SK-N-SH treated with all-trans-retinoic acid at 6 μM for 48 hours (cell line): Measurements from ENCODE around the gene RAB36.

Experiments
- ATAC-seq: fragments of 200-7000 bp; cut with Tn5 transposase; 3 replicates; pipeline ENCODE4 v1.9.1; 2020; ENCODE audit warnings: mild to moderate bottlenecking, moderate library complexity
- ARNTL ChIP-seq: fragments of 450-650 bp; formaldehyde crosslinking; IDR thresholded peaks from 2 replicates; pipeline ENCODE4 v1.5.0; 2020; ENCODE audit warnings: low read depth, mild to moderate bottlenecking, moderate library complexity, borderline replicate concordance
- BACH2 ChIP-seq: fragments of 250-450 bp; sonication (Bioruptor Pico); IDR thresholded peaks from 2 replicates; pipeline ENCODE4 v1.9.0; 2021; ENCODE audit warnings: mild to moderate bottlenecking, borderline replicate concordance
- CSDC2 ChIP-seq: fragments of 250-450 bp; sonication (Bioruptor Pico); IDR thresholded peaks from 2 replicates; pipeline ENCODE4 v1.5.0; 2020; ENCODE audit warnings: mild to moderate bottlenecking, moderate library complexity
- ESRRG ChIP-seq: fragments of 250-450 bp; sonication (Bioruptor Pico); IDR thresholded peaks from 2 replicates; pipeline ENCODE4 v1.6.1; 2021; ENCODE audit warnings: mild to moderate bottlenecking
- GLIS3 ChIP-seq: fragments of 250-450 bp; sonication (Bioruptor Pico); IDR thresholded peaks from 2 replicates; pipeline ENCODE4 v1.5.0; 2020; ENCODE audit warnings: mild to moderate bottlenecking, moderate library complexity
- ISL1 ChIP-seq: fragments of 250-450 bp; sonication (Bioruptor Pico); IDR thresholded peaks from 2 replicates; pipeline ENCODE4 v2.1.2; 2022; ENCODE audit warnings: mild to moderate bottlenecking, moderate library complexity
- OSR1 ChIP-seq: fragments of 250-450 bp; sonication (Bioruptor Pico); IDR thresholded peaks from 2 replicates; pipeline ENCODE4 v1.8.0; 2022; ENCODE audit warnings: moderate library complexity, mild to moderate bottlenecking, inconsistent platforms
- PPARA ChIP-seq: fragments of 250-450 bp; sonication (Bioruptor Pico); IDR thresholded peaks from 2 replicates; pipeline ENCODE4 v1.5.0; 2020; ENCODE audit warnings: mild to moderate bottlenecking, borderline replicate concordance
- RARB ChIP-seq: fragments of 250-450 bp; sonication (Bioruptor Pico); IDR thresholded peaks from 2 replicates; pipeline ENCODE4 v1.8.0; 2021; ENCODE audit warnings: mild to moderate bottlenecking, moderate library complexity
- SNAI2 ChIP-seq: fragments of 250-450 bp; sonication (Bioruptor Pico); IDR thresholded peaks from 2 replicates; pipeline ENCODE4 v1.5.0; 2020; ENCODE audit warnings: mild to moderate bottlenecking, moderate library complexity
- TCF4 ChIP-seq: fragments of 250-450 bp; sonication (Bioruptor Pico); IDR thresholded peaks from 2 replicates; pipeline ENCODE4 v1.8.0; 2021; ENCODE audit warnings: mild to moderate bottlenecking, moderate library complexity, borderline replicate concordance
- TOX ChIP-seq: fragments of 250-450 bp; sonication (Bioruptor Pico); IDR thresholded peaks from 2 replicates; pipeline ENCODE4 v1.8.0; 2021; ENCODE audit warnings: mild to moderate bottlenecking, moderate library complexity, borderline replicate concordance
- ZC3H10 ChIP-seq: fragments of 250-450 bp; sonication (Bioruptor Pico); IDR thresholded peaks from 2 replicates; pipeline ENCODE4 v1.5.1; 2021; ENCODE audit warnings: mild to moderate bottlenecking, moderate library complexity
- ZFP3 ChIP-seq: fragments of 250-450 bp; sonication (Bioruptor Pico); IDR thresholded peaks from 2 replicates; pipeline ENCODE4 v1.5.0; 2020; ENCODE audit warnings: mild to moderate bottlenecking, moderate library complexity
- ZFP30 ChIP-seq: fragments of 450-650 bp; formaldehyde crosslinking; IDR thresholded peaks from 2 replicates; pipeline ENCODE4 v1.5.0; 2022; ENCODE audit warnings: mild to moderate bottlenecking, moderate library complexity
- ZNF565 ChIP-seq: fragments of 450-650 bp; formaldehyde crosslinking; conservative IDR thresholded peaks from 2 replicates; pipeline ENCODE4 v1.5.0; 2020; ENCODE audit warnings: low read depth, mild to moderate bottlenecking, moderate library complexity
- ZNF70 ChIP-seq: fragments of 450-650 bp; formaldehyde crosslinking; IDR thresholded peaks from 2 replicates; pipeline ENCODE4 v1.5.0; 2020; ENCODE audit warnings: mild to moderate bottlenecking, moderate library complexity
- ZNF8 ChIP-seq: fragments of 450-650 bp; formaldehyde crosslinking; IDR thresholded peaks from 2 replicates; pipeline ENCODE4 v1.5.0; 2020; ENCODE audit warnings: mild to moderate bottlenecking, moderate library complexity
- TF ChIP-seq, protein P1 (sequence below): fragments of 250-450 bp; sonication (Bioruptor Pico); IDR thresholded peaks from 2 replicates; pipeline ENCODE4 v1.5.1; 2020; ENCODE audit warnings: low read depth, mild to moderate bottlenecking, moderate library complexity
- TF ChIP-seq, protein P2 (sequence below): fragments of 250-450 bp; sonication (Bioruptor Pico); IDR thresholded peaks from 2 replicates; pipeline ENCODE4 v1.5.1; 2021; ENCODE audit warnings: mild to moderate bottlenecking, moderate library complexity
- TF ChIP-seq, protein P3 (sequence below): fragments of 250-450 bp; sonication (Bioruptor Pico); IDR thresholded peaks from 2 replicates; pipeline ENCODE4 v1.8.0; 2020; ENCODE audit warnings: mild to moderate bottlenecking, moderate library complexity, borderline replicate concordance
- TF ChIP-seq, protein P4 (sequence below): fragments of 250-450 bp; sonication (Bioruptor Pico); IDR thresholded peaks from 2 replicates; pipeline ENCODE4 v1.5.0; 2020; ENCODE audit warnings: mild to moderate bottlenecking, moderate library complexity
- TF ChIP-seq, protein P5 (sequence below): fragments of 250-450 bp; sonication (Bioruptor Pico); IDR thresholded peaks from 2 replicates; pipeline ENCODE4 v1.8.0; 2021; ENCODE audit warnings: low read depth, mild to moderate bottlenecking, moderate library complexity, borderline replicate concordance

Gene RAB36

DNA sequence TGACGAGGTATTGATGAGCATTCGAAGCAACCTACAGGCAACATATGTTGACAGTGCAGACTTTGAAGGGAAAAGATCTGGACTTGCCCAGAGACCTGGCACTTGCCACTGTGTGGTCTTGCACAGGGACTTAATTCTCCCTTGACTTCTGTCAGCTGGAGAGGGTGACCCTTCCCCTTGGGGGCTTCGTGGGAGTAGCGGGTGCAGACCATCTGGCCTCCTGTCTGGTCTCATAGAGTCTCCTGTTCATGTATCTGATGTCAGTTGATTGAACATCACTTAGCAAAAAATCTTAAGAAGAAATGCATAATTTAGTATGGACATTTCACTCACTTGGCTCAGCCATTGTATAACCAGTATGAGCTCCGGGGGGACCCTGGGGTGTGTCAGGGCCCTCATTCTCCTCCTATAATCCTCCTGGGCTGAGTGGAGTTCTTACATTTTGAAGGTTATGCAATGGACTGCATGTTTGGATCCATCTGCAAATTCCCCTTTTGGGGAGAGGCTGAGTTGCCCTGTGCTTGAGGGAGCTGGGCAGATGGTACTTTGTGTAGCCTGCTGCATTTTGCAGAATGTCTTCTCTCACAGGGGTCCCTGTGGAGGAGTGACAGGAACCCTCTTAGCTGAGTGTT, 48.0 kb downstream of the RAB36 start:
- TF ChIP-seq ARNTL (CRISPR knock-in tag) (no peak), ISL1 (CRISPR knock-in tag) (no peak), ZNF8 (CRISPR knock-in tag) (no peak), ZC3H10 (CRISPR knock-in tag) (no peak), ZFP30 (no peak), GLIS3 (CRISPR knock-in tag) (no peak)
- TF ChIP-seq, all 23 proteins: peak for 0
- ATAC-seq, result no peak

DNA sequence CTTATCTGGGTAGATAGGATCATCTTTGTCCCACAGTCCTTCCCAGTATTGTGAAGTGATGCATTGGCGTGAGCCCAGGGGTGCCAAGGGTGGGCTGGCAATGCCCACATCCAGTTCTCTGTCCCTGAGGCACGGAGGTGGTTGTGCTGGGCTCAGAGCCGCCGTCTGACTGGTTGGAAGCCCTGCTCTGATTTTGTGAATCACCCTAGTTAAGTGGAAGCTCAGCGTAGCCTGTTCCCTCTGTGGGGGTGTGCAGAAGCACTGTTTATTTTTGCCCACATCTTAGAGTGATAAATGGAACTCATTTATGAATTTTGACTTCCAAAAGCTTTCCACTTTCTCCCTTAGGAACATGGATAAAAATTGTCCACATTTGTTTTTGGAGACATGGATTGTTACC, 48.6 kb downstream of the RAB36 start:
- no peak for TF ChIP-seq ISL1 (CRISPR knock-in tag)
- no peak; the same call in 2 of the 3 replicates for ATAC-seq

DNA sequence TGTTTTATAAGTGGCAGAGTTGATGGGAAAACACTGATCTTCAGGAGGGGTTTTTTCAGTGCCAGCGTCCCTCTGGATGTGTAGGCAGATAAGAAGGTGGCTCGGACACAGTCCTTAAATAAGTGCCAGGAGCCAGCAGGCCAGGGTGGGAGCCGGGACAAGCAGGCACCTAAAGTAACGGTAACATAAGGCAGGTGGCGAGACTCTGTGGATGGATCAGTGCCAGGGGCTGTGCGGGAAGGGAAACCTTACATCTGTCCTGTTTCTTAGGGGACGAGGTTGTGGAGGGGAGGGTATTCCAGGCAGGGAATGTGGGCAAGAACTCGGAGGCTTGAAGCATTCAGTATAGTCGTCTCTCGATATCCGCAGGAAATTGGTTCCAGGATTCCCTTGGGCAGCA, 50.9 kb downstream of the RAB36 start:
- TF ChIP-seq, protein P1, sequence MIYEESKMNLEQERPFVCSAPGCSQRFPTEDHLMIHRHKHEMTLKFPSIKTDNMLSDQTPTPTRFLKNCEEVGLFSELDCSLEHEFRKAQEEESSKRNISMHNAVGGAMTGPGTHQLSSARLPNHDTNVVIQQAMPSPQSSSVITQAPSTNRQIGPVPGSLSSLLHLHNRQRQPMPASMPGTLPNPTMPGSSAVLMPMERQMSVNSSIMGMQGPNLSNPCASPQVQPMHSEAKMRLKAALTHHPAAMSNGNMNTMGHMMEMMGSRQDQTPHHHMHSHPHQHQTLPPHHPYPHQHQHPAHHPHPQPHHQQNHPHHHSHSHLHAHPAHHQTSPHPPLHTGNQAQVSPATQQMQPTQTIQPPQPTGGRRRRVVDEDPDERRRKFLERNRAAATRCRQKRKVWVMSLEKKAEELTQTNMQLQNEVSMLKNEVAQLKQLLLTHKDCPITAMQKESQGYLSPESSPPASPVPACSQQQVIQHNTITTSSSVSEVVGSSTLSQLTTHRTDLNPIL (CRISPR knock-in tag), result no peak
- TF ChIP-seq BACH2 (CRISPR knock-in tag), result no peak
- no peak for TF ChIP-seq ZNF8 (CRISPR knock-in tag)
- TF ChIP-seq ARNTL (CRISPR knock-in tag), result no peak
- TF ChIP-seq PPARA, result no peak
- no peak for TF ChIP-seq ZFP30
- TF ChIP-seq ZNF70 (CRISPR knock-in tag), result no peak
- TF ChIP-seq, protein P2, sequence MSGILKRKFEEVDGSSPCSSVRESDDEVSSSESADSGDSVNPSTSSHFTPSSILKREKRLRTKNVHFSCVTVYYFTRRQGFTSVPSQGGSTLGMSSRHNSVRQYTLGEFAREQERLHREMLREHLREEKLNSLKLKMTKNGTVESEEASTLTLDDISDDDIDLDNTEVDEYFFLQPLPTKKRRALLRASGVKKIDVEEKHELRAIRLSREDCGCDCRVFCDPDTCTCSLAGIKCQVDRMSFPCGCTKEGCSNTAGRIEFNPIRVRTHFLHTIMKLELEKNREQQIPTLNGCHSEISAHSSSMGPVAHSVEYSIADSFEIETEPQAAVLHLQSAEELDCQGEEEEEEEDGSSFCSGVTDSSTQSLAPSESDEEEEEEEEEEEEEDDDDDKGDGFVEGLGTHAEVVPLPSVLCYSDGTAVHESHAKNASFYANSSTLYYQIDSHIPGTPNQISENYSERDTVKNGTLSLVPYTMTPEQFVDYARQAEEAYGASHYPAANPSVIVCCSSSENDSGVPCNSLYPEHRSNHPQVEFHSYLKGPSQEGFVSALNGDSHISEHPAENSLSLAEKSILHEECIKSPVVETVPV (CRISPR knock-in tag), result no peak
- TF ChIP-seq, protein P3, sequence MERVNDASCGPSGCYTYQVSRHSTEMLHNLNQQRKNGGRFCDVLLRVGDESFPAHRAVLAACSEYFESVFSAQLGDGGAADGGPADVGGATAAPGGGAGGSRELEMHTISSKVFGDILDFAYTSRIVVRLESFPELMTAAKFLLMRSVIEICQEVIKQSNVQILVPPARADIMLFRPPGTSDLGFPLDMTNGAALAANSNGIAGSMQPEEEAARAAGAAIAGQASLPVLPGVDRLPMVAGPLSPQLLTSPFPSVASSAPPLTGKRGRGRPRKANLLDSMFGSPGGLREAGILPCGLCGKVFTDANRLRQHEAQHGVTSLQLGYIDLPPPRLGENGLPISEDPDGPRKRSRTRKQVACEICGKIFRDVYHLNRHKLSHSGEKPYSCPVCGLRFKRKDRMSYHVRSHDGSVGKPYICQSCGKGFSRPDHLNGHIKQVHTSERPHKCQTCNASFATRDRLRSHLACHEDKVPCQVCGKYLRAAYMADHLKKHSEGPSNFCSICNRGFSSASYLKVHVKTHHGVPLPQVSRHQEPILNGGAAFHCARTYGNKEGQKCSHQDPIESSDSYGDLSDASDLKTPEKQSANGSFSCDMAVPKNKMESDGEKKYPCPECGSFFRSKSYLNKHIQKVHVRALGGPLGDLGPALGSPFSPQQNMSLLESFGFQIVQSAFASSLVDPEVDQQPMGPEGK (CRISPR knock-in tag), result no peak
- TF ChIP-seq GLIS3 (CRISPR knock-in tag), result no peak
- no peak for TF ChIP-seq ESRRG
- no peak for TF ChIP-seq ISL1 (CRISPR knock-in tag)
- TF ChIP-seq TOX (CRISPR knock-in tag), result no peak
- TF ChIP-seq, protein P4, sequence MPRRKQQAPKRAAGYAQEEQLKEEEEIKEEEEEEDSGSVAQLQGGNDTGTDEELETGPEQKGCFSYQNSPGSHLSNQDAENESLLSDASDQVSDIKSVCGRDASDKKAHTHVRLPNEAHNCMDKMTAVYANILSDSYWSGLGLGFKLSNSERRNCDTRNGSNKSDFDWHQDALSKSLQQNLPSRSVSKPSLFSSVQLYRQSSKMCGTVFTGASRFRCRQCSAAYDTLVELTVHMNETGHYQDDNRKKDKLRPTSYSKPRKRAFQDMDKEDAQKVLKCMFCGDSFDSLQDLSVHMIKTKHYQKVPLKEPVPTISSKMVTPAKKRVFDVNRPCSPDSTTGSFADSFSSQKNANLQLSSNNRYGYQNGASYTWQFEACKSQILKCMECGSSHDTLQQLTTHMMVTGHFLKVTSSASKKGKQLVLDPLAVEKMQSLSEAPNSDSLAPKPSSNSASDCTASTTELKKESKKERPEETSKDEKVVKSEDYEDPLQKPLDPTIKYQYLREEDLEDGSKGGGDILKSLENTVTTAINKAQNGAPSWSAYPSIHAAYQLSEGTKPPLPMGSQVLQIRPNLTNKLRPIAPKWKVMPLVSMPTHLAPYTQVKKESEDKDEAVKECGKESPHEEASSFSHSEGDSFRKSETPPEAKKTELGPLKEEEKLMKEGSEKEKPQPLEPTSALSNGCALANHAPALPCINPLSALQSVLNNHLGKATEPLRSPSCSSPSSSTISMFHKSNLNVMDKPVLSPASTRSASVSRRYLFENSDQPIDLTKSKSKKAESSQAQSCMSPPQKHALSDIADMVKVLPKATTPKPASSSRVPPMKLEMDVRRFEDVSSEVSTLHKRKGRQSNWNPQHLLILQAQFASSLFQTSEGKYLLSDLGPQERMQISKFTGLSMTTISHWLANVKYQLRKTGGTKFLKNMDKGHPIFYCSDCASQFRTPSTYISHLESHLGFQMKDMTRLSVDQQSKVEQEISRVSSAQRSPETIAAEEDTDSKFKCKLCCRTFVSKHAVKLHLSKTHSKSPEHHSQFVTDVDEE, result no peak
- no peak for TF ChIP-seq OSR1 (CRISPR knock-in tag)
- TF ChIP-seq, all 23 proteins: peak for 0
- ATAC-seq, result no peak

DNA sequence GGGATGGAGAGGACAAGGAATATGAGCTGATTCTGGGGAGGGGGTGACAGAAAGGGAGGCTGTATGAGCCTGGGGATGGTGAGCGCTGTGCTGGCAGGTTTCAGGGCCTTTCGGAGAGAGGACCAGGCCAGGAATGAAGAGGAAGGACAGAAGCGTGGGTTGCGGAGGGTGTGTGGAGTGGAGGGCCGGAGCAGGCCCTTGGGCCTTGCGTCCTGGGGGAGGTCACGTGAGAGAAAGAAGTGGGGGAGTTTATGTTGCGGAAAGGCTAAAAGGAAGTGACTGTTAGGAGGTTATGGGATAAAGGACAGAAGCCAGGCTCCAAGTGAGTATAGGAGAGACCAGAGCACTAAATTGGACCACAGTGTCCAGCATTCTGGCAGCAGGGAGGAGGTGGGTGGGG, 52.6 kb downstream of the RAB36 start:
- no peak for TF ChIP-seq BACH2 (CRISPR knock-in tag)
- TF ChIP-seq ZNF565 (CRISPR knock-in tag), result no peak
- TF ChIP-seq PPARA, result no peak
- TF ChIP-seq ZNF8 (CRISPR knock-in tag), result no peak
- ATAC-seq, result no peak

DNA sequence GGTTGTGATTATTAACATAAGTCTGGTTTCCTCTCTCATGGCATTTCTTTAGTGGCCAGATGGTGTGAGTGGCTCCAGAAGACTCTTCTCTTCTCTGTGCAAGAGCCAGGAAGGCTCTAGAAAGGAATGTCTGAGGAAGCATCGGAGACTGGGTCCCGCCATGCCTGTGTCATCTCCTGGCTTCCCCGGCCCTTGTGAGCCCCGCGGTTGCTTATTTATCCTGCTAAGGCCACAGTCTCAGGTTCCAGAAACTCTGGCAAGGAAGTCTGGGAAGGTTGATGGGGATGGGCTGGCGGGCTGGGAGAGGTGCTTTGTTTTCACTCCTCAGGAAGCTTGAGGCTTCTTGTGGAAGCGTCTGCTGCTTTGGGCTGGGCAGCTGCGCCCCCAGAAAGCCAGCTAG, 53.9 kb downstream of the RAB36 start:
- ATAC-seq, result no peak
- TF ChIP-seq ZNF565 (CRISPR knock-in tag) (no peak), ZNF70 (CRISPR knock-in tag) (no peak), CSDC2 (CRISPR knock-in tag) (no peak), ZFP3 (CRISPR knock-in tag) (no peak), SNAI2 (no peak), TCF4 (CRISPR knock-in tag) (no peak), PPARA (no peak), RARB (no peak), ZNF8 (CRISPR knock-in tag) (no peak), ARNTL (CRISPR knock-in tag) (no peak), ZFP30 (no peak), BACH2 (CRISPR knock-in tag) (no peak), ISL1 (CRISPR knock-in tag) (no peak)
- TF ChIP-seq, protein P5, sequence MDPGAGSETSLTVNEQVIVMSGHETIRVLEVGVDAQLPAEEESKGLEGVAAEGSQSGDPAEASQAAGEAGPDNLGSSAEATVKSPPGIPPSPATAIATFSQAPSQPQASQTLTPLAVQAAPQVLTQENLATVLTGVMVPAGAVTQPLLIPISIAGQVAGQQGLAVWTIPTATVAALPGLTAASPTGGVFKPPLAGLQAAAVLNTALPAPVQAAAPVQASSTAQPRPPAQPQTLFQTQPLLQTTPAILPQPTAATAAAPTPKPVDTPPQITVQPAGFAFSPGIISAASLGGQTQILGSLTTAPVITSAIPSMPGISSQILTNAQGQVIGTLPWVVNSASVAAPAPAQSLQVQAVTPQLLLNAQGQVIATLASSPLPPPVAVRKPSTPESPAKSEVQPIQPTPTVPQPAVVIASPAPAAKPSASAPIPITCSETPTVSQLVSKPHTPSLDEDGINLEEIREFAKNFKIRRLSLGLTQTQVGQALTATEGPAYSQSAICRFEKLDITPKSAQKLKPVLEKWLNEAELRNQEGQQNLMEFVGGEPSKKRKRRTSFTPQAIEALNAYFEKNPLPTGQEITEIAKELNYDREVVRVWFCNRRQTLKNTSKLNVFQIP (CRISPR knock-in tag), result no peak
- TF ChIP-seq, protein P2 (CRISPR knock-in tag), result no peak
